ENCODE data around the gene KIF9. TPM values are rescaled to one million over a fixed set of nuclear protein-coding genes. Genes with fewer than 3 reads are reported as not detected.
"Not testable (repeated sequence)": the region's sequence is repeated elsewhere in the genome, so short reads cannot be mapped to it uniquely, and the experiment has no call there.

The KIF9 gene, protein sequence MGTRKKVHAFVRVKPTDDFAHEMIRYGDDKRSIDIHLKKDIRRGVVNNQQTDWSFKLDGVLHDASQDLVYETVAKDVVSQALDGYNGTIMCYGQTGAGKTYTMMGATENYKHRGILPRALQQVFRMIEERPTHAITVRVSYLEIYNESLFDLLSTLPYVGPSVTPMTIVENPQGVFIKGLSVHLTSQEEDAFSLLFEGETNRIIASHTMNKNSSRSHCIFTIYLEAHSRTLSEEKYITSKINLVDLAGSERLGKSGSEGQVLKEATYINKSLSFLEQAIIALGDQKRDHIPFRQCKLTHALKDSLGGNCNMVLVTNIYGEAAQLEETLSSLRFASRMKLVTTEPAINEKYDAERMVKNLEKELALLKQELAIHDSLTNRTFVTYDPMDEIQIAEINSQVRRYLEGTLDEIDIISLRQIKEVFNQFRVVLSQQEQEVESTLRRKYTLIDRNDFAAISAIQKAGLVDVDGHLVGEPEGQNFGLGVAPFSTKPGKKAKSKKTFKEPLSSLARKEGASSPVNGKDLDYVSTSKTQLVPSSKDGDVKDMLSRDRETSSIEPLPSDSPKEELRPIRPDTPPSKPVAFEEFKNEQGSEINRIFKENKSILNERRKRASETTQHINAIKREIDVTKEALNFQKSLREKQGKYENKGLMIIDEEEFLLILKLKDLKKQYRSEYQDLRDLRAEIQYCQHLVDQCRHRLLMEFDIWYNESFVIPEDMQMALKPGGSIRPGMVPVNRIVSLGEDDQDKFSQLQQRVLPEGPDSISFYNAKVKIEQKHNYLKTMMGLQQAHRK
- total RNA-seq, result 3.3 and 3.4 TPM in 2 replicates

DNA sequence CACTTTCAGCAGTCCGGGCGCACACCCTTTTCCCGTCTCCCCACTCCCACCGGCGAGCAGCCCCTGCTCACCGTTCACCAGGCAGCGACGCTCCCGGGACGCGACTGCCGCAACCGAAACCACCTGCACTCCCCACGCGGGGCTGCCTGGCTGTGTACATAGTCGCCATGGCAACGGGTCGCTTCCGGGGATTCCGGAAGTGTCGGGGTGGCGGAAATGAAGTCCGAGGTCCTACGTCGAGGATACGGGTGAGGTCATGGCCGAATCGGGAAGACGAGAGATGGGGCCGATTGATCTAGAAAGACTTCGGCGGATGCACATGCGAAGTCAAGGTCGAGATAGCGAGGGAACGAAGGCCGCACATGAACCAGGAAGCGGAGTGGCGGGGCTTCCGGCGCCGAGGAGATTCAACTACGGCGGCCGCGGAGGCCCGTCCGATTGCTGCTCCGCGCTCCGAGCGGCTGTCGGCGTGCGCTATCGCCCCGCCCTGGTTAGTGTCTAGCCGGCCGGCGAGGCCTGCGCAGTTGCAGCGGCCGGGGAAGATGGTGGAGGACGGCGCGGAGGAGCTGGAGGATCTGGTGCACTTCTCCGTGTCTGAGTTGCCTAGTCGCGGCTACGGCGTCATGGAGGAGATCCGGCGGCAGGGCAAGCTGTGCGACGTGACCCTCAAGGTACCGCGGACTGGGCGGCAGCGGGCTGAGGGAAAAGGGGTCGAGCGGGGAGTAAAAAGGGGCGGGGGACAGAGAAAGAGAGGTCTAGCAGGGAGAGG lies at the start of gene KIF9, which contains the start of gene KLHL18:
Gene KIF9, minus strand, starts transcription at position 376 of the 769 bp plus-strand sequence. CDS start 5,425 bp downstream, outside the sequence.
Gene KLHL18, plus strand, starts transcription at position 521 of the 769 bp plus-strand sequence. Its CDS starts 22 bp downstream, at position 543.
- peak within 1 kb of the TSS; percentile 100 for H3K27ac Mint-ChIP-seq

DNA sequence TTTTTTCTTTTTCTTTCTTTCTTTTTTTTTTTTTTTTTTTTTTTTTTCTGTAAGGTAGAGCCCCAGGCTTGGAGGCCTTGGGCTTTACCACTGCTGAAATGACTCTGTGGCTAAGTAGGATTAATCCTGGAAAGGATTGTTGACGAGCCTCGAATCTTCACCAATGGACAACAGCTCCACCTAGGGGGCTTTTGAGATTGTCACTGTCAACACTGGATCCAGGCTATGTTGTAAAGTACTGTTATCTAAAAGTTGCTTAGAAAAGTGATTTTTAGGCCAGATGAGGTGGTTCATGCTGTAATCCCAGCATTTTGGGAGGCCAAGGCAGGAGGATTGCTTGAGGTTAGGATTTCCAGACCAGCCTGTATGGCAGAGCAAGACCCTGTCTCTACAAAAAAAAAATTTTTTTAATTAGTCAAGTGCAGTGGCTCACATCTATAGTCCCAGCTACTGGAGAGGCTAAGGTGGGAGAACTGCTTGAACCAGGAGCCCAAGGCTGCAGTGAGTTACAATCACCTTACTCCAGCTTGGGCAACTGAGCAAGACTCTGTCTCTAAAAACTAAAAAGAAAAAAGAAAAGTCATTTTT lies 41.8 kb upstream of the KIF9 start:
- peak; percentile 23 for DNase-seq (ENCODE audit: low spot score)
- Mint-ChIP-seq H3K4me3 (no peak overlapping the region), H3K27ac (no peak overlapping the region), H3K36me3 (ENCODE audit: low read depth) (peaks cover 13% of the 10 kb centered on the region), H3K27me3 (ENCODE audit: insufficient read depth) (no peaks in the 10 kb centered on the region), H3K9me3 (no peaks in the 10 kb centered on the region), H3K4me1 (ENCODE audit: low read depth) (no peaks in the 10 kb centered on the region)
- intact Hi-C loops (cut with micrococcal nuclease), result loop anchor here (1.0 to 10.0 kb wide), 6 partner anchors 42 to 620 kb away; partner anchors contain the start of genes KIF9, KLHL18 and SETD2

More for the DNA sequence above, at the start of gene KIF9, which contains the start of gene KLHL18:
- intact Hi-C loops (cut with micrococcal nuclease), result loop anchor here (1.0 to 5.0 kb wide), 10 partner anchors 40 to 520 kb away; partner anchors contain the start of genes CCDC12, DHX30, ELP6 and SCAP
- peak within 1 kb of the TSS; percentile 98 for H3K4me3 Mint-ChIP-seq
- peaks cover 45% of the 10 kb centered on the region for H3K4me1 Mint-ChIP-seq (ENCODE audit: low read depth)
- H3K27me3 Mint-ChIP-seq (ENCODE audit: insufficient read depth), result no peaks in the 10 kb centered on the region
- peak; percentile 95 for DNase-seq (ENCODE audit: low spot score)
- no peaks in the 10 kb centered on the region for H3K9me3 Mint-ChIP-seq
- peaks cover 9% of the 10 kb centered on the region for H3K36me3 Mint-ChIP-seq (ENCODE audit: low read depth)

DNA sequence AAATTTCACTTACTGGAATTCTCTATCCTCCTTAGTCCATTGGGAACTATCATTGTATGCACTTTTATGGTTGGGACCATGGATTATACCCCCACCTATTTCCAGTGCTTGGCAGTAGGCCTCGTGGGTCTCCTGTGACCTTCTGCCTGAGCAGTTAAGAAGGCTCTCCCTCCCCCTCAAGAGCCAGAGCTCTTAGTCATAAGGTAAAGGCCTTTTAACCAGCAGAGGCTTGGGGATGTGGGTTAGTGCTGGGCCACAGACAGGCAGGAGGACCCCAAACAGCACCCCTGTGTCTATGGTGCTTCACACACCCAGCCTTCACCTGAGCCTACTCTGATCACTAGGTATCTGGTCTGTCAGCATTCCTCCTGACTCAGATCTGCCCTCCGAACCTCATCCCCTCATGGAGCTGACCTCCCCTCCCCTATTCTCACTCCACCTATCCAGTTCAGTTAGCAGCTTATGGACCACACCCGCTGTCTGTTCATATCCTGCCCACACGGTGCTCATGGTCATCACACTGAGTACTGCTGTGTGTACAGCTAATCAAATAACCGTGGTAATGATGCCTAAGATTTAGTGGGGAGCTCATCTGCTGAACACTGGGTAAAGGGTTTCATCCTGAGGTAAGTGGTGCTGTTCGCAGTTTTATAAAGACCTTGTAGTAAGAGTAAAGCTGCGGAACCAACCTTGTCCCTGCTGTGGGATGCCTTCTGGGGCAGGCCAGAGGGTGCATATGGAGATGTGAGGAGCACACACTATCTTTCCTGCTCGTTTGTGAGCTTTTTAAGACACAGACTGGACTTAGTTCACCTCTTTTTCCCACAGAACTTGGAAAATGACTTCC lies 41.1 kb upstream of the KIF9 start:
- DNase-seq (ENCODE audit: low spot score), result no peak
- Mint-ChIP-seq H3K27me3 (ENCODE audit: insufficient read depth) (no peaks in the 10 kb centered on the region), H3K27ac (peak overlapping the region; percentile 26), H3K4me3 (no peak overlapping the region), H3K36me3 (ENCODE audit: low read depth) (peaks cover 15% of the 10 kb centered on the region), H3K9me3 (no peaks in the 10 kb centered on the region), H3K4me1 (ENCODE audit: low read depth) (no peaks in the 10 kb centered on the region)
- intact Hi-C loops (cut with micrococcal nuclease), result loop anchor here (1.0 to 10.0 kb wide), 6 partner anchors 41 to 619 kb away; partner anchors contain the start of genes KIF9, KLHL18 and SETD2

DNA sequence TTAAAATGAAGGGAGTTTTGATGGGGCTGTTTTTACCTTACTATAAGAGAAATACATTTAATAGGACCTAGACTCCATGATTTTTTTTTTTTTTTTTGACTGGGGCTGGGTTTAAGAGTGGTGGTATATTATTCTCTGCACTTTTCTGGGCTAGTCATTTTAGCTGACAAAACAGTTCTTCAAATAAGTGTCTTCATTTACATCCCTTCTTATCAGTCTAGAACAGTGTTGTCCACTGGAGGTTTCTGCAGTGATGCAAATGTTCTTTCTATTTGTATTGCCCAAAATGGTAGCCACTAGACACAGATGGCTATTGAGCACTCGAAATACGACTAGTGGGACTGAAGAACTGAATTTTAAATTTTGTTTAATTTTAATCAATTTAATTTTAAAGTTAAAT lies 37.4 kb upstream of the KIF9 start:
- no peaks in the 10 kb centered on the region for H3K4me1 Mint-ChIP-seq (ENCODE audit: low read depth)
- H3K36me3 Mint-ChIP-seq (ENCODE audit: low read depth), result peaks cover 11% of the 10 kb centered on the region
- H3K4me3 Mint-ChIP-seq, result no peak overlapping the region
- no peaks in the 10 kb centered on the region for H3K27me3 Mint-ChIP-seq (ENCODE audit: insufficient read depth)
- intact Hi-C loops (cut with micrococcal nuclease), result loop anchor here (5.0 to 10.0 kb wide), 3 partner anchors 38 to 395 kb away; partner anchors contain the start of genes KIF9, KLHL18 and SETD2
- H3K27ac Mint-ChIP-seq, result no peak overlapping the region
- DNase-seq (ENCODE audit: low spot score), result no peak
- H3K9me3 Mint-ChIP-seq, result no peaks in the 10 kb centered on the region

DNA sequence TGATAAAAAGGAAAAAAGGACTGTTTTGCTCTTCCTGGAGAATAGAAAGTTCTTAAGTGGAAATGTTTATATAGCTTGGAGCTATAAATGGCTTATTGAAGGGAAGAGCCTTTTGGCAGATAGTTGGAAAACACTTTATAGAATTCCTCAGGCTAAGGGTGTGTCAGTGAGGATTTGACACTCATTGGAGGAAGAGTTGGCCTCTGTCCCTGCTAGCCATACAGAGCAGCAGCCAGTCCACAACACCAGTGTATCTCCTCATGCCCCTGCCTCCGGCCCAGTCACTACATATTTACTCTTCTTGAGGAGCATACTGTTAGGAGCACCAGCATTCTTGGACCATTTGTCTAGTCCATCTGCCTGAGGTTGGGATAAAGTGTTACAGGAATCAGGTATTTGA lies 36.3 kb upstream of the KIF9 start:
- H3K4me3 Mint-ChIP-seq, result no peak overlapping the region
- no peaks in the 10 kb centered on the region for H3K27me3 Mint-ChIP-seq (ENCODE audit: insufficient read depth)
- no peaks in the 10 kb centered on the region for H3K9me3 Mint-ChIP-seq
- peaks cover 11% of the 10 kb centered on the region for H3K36me3 Mint-ChIP-seq (ENCODE audit: low read depth)
- no peak for DNase-seq (ENCODE audit: low spot score)
- intact Hi-C loops (cut with micrococcal nuclease), result no loop called here
- no peaks in the 10 kb centered on the region for H3K4me1 Mint-ChIP-seq (ENCODE audit: low read depth)
- no peak overlapping the region for H3K27ac Mint-ChIP-seq

DNA sequence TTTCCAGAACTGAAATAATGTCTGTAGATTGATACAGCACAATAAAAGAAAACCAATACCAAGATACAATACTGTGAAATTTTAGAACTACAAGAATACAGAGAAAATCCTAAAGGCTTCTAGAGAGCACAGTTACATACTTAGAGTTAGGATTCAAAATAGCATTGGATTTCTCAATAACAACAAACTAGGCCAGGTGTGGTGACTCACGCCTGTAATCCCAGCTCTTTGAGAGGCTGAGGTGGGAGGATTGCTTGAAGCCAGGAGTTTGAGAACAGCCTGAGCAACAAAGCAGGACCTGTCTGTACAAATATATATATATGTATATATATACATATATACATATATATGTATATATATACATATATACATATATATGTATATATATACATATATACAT lies 33.6 kb upstream of the KIF9 start:
- H3K4me3 Mint-ChIP-seq; H3K27ac Mint-ChIP-seq; H3K27me3 Mint-ChIP-seq (ENCODE audit: insufficient read depth); intact Hi-C loops (cut with micrococcal nuclease); H3K4me1 Mint-ChIP-seq (ENCODE audit: low read depth); DNase-seq (ENCODE audit: low spot score); H3K9me3 Mint-ChIP-seq; H3K36me3 Mint-ChIP-seq (ENCODE audit: low read depth): not testable (repeated sequence)

DNA sequence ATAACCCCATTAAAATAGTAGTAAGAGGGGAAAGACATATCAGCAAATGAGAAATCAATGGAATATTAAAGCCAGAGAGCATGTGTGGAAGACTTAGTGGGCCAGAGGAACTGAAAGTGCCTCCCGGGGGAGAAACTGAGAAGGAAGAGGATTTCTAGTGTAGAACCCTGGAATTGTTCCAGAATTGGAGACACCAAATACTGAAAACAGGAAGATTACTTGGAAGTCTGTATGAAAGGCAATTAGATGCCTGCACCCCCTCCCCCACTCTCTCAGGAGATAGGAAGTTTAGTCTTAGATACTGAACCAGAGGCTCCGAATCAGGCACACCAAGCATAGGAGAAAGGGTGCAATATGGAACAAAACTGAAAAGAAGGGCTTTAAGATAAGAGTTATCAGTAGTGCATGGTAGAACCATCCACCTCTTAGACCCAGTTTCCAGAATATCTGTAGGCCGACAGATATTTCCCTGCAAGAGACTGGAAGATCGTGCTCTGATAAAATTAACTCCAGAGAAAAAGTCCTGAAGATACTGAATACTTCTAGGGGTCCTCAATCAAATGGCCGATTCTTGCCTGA lies 32.6 kb upstream of the KIF9 start:
- Mint-ChIP-seq H3K27me3 (ENCODE audit: insufficient read depth) (no peaks in the 10 kb centered on the region), H3K36me3 (ENCODE audit: low read depth) (peaks cover 9% of the 10 kb centered on the region), H3K4me1 (ENCODE audit: low read depth) (no peaks in the 10 kb centered on the region), H3K27ac (no peak overlapping the region), H3K4me3 (no peak overlapping the region), H3K9me3 (no peaks in the 10 kb centered on the region)
- intact Hi-C loops (cut with micrococcal nuclease), result no loop called here
- DNase-seq (ENCODE audit: low spot score), result no peak

DNA sequence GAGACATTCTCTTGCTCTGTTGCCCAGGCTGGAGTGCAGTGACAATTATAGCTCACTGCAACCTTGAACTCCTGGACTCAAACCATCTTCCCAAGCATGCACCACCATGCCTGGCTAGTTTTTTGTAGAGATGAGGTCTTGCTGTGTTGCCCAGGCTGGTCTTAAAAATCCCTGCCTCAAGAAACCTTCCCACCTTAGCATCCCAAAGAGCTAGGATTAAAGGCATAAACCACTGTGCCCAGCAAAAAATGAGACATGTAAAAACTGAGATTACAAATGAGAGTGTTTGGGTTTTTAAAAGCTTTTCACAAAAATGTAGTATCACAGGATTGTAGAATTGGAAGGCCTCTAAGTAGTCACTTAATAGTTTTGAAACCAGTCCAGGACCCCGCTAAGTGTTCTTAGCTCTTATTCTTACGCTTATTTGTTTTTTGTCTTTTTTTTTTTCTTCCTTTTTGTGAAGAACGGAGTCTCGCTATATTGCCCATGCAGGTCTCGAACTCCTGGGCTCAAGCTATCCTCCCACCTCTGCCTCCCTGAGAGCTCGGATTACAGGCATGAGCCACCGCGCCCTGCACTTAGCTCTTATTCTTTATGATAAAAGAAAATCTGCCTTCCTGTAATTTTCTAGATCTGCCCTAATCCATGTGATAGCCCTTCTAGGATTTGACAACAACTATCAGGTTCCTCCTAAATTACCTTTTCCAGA lies 31.6 kb upstream of the KIF9 start:
- H3K4me3 Mint-ChIP-seq, result no peak overlapping the region
- H3K36me3 Mint-ChIP-seq (ENCODE audit: low read depth), result peaks cover 7% of the 10 kb centered on the region
- intact Hi-C loops (cut with micrococcal nuclease), result no loop called here
- H3K9me3 Mint-ChIP-seq, result no peaks in the 10 kb centered on the region
- no peaks in the 10 kb centered on the region for H3K4me1 Mint-ChIP-seq (ENCODE audit: low read depth)
- no peak for DNase-seq (ENCODE audit: low spot score)
- no peak overlapping the region for H3K27ac Mint-ChIP-seq
- H3K27me3 Mint-ChIP-seq (ENCODE audit: insufficient read depth), result no peaks in the 10 kb centered on the region

DNA sequence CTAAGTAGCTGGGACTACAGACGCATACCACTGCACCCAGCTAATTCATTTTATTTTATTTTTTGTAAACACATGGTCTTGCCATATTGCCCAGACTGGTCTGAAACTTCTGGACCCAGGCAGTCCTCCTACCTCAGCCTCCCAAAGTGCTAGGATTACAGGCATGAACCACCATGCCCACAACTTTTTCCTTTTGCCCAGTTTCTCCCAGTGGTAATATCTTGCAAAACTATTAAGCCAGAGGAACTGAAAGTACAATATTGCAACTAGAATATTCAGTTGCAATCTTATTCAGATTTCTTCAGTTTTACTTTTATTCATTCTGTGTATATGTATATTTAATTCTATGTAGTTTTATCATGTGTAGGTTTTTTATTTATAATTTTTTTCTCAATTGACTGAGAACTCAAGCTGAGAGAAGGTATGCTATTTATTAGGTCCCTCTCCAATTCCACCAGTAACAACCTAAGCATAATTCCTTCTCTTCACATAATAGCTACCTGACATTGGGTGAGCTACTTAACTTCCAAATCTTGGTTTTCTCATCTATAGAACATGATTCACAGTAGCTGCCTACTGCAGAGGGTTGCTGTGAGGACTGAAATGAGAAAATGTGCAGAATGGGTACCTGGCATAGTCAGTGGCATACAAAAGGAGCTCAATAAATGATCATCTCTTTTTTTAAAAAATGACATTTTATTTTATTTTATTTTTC lies 30.9 kb upstream of the KIF9 start:
- Mint-ChIP-seq H3K9me3 (no peaks in the 10 kb centered on the region), H3K27me3 (ENCODE audit: insufficient read depth) (no peaks in the 10 kb centered on the region), H3K4me1 (ENCODE audit: low read depth) (no peaks in the 10 kb centered on the region), H3K27ac (no peak overlapping the region), H3K4me3 (no peak overlapping the region), H3K36me3 (ENCODE audit: low read depth) (peaks cover 8% of the 10 kb centered on the region)
- DNase-seq (ENCODE audit: low spot score), result no peak
- intact Hi-C loops (cut with micrococcal nuclease), result no loop called here

DNA sequence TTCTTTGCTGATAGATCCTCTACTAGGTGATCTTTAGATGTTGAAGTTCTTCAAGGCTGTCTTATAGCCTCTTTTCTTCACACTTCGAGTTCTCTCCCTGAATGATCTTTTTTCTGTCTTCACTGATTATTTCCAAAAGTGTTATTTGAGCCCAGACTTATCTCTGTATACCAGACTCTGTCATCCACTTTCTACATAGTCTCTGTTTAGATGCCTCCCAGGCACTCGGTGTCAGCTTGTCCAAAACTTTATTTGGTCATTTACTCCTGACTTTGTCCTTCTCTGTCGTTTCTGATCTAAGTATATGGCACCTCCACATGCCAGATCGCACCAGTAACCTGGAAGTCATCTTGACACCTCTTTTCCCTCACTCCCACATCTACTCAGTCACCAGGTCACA lies 27.8 kb upstream of the KIF9 start:
- no peak overlapping the region for H3K4me3 Mint-ChIP-seq
- H3K36me3 Mint-ChIP-seq (ENCODE audit: low read depth), result peaks cover 18% of the 10 kb centered on the region
- no peaks in the 10 kb centered on the region for H3K4me1 Mint-ChIP-seq (ENCODE audit: low read depth)
- H3K9me3 Mint-ChIP-seq, result no peaks in the 10 kb centered on the region
- H3K27ac Mint-ChIP-seq, result no peak overlapping the region
- intact Hi-C loops (cut with micrococcal nuclease), result no loop called here
- DNase-seq (ENCODE audit: low spot score), result no peak
- H3K27me3 Mint-ChIP-seq (ENCODE audit: insufficient read depth), result no peaks in the 10 kb centered on the region

Measured in activated T-helper 1 cell treated with anti-CD3 and anti-CD28 coated beads, Interleukin-12 subunit alpha, Interleukin-12 subunit beta, Interleukin-2, Interleukin-4 antibody, amounts not matched to agents 30 ng/mL and 10 ng/mL and 1 ng/mL, durations not matched to agents 14 hours and 24 hours and 36 hours (primary cell).